Measurements from ENCODE around the gene SMIM10. TPM values are rescaled to one million over a fixed set of nuclear protein-coding genes. Genes with fewer than 3 reads are reported as not detected.

Gene SMIM10
- total RNA-seq, 1 experiment from 2014 or later = not detected

- TF ChIP-seq CTCF (IDR thresholded peaks at IDR 0.05 in 2 of 3, conservative IDR thresholded peaks at IDR 0.05 in 1 of 3; ENCODE audit: borderline replicate concordance in 1 of 3, insufficient read depth in 1 of 3, low read depth in 2 of 3, low read length in 2 of 3) = no peak
- no peak for TF ChIP-seq EGR1 (IDR thresholded peaks at IDR 0.05; ENCODE audit: low read depth)
- TF ChIP-seq YY1 (IDR thresholded peaks at IDR 0.05; ENCODE audit: extremely low read depth, insufficient replicate concordance, low read depth, low read length) = no peak
- no peak for TF ChIP-seq EZH2 (IDR thresholded peaks at IDR 0.05)
- no peak for TF ChIP-seq CBX3 (IDR thresholded peaks at IDR 0.05; ENCODE audit: low read depth)
Measured at GRCh38 chrX:134981910-134982309, 8.9 kb upstream of the SMIM10 start (continued).

GRCh38 chrX:134982748-134983147 lies 8.0 kb upstream of the SMIM10 start:
- Histone ChIP-seq H3K36me3 (ENCODE audit: control insufficient read depth in 1 of 2, insufficient read depth in 2 of 2, low read length in 2 of 2) (no peaks in the 10 kb centered on the region), H3K27ac (ENCODE audit: low read depth, low read length) (no peak overlapping the region), H3K4me2 (ENCODE audit: low read length) (no peak overlapping the region), H3K9me3 (ENCODE audit: control insufficient read depth in 1 of 2, insufficient read depth in 1 of 2, low read depth in 1 of 2, low read length in 2 of 2) (no peaks in the 10 kb centered on the region), H3K4me3 (replicated peaks in 1 of 2; ENCODE audit: low read depth in 1 of 2, low read length in 2 of 2) (no peak overlapping the region), H3K9me2 (ENCODE audit: insufficient read depth) (no peaks in the 10 kb centered on the region), H3K79me2 (ENCODE audit: insufficient read depth, low read length) (no peaks in the 10 kb centered on the region), H3K27me3 (ENCODE audit: insufficient read depth, low read length) (no peaks in the 10 kb centered on the region), H4K20me1 (ENCODE audit: insufficient read depth) (no peaks in the 10 kb centered on the region), H3K9ac (ENCODE audit: low read length) (no peak overlapping the region), H3K4me1 (ENCODE audit: control insufficient read depth in 1 of 2, insufficient read depth in 2 of 2, low read length in 2 of 2) (no peaks in the 10 kb centered on the region), H2AFZ (ENCODE audit: low read depth, low read length, poor library complexity, severe bottlenecking) (no peak overlapping the region)
- no peak for ATAC-seq
- RAD21 ChIA-PET (ENCODE audit: low non-redundant PET in 1 of 2, low total read pairs in 2 of 2, uncharacterized antibody in 2 of 2, unreplicated experiment in 2 of 2) = no interaction called here
- TF ChIP-seq POLR2A (IDR thresholded peaks at IDR 0.05; ENCODE audit: borderline replicate concordance, extremely low read depth, insufficient read depth, insufficient read length) (no peak), EGR1 (IDR thresholded peaks at IDR 0.05; ENCODE audit: low read depth) (no peak), MAX (IDR thresholded peaks at IDR 0.05) (no peak), SRF (IDR thresholded peaks at IDR 0.05; ENCODE audit: low read depth) (no peak)
- no peak for DNase-seq (ENCODE audit: low read depth, low spot score)
- BruUV-seq (replicated peaks) = no TSS peak
- POLR2A ChIA-PET = no interaction called here
- intact Hi-C loops (cut with micrococcal nuclease) = no loop called here
- CTCF ChIA-PET = no interaction called here
